NCI-H524 treated with DMSO at 0.1 percent for 48 hours (cell line): ENCODE data around the gene LIN7C.
"Not testable (repeated sequence)": the region's sequence is repeated elsewhere in the genome, so short reads cannot be mapped to it uniquely, and the experiment has no call there.

ENCODE experiments used
- DNase-seq: peaks from one replicate; lab custom pipeline; 2025; lab: John Stamatoyannopoulos, UW

The LIN7C gene

GRCh38 chr11:27470166-27470565 is 36.4 kb downstream of the LIN7C start:
- no peak for DNase-seq

- no peak for DNase-seq
Measured at GRCh38 chr11:27468995-27469695, 37.4 kb downstream of the LIN7C start.

GRCh38 chr11:27468209-27468994 is 38.2 kb downstream of the LIN7C start:
- no peak for DNase-seq

- no peak for DNase-seq
Measured at GRCh38 chr11:27467181-27467913, 39.2 kb downstream of the LIN7C start.

- DNase-seq = no peak
Measured at GRCh38 chr11:27466363-27466762, 40.2 kb downstream of the LIN7C start.

GRCh38 chr11:27465629-27466028 is 40.9 kb downstream of the LIN7C start:
- no peak for DNase-seq

GRCh38 chr11:27464909-27465308 is 41.7 kb downstream of the LIN7C start:
- no peak for DNase-seq

GRCh38 chr11:27464289-27464696 is 42.3 kb downstream of the LIN7C start:
- no peak for DNase-seq

GRCh38 chr11:27462543-27462942 is 44.0 kb downstream of the LIN7C start:
- DNase-seq = no peak

GRCh38 chr11:27460158-27460978 is 46.2 kb downstream of the LIN7C start:
- no peak for DNase-seq

GRCh38 chr11:27459191-27459590 is 47.4 kb downstream of the LIN7C start:
- DNase-seq = no peak

GRCh38 chr11:27458182-27458581 is 48.4 kb downstream of the LIN7C start:
- DNase-seq = no peak

- no peak for DNase-seq
Measured at GRCh38 chr11:27456795-27457329, 49.7 kb downstream of the LIN7C start.

GRCh38 chr11:27456140-27456794 is 50.3 kb downstream of the LIN7C start:
- DNase-seq = no peak

- no peak for DNase-seq
Measured at GRCh38 chr11:27455667-27456066, 50.9 kb downstream of the LIN7C start.

- no peak for DNase-seq
Measured at GRCh38 chr11:27453701-27454100, 52.9 kb downstream of the LIN7C start.

- no peak for DNase-seq
Measured at GRCh38 chr11:27452147-27452546, 54.4 kb downstream of the LIN7C start.

- no peak for DNase-seq
Measured at GRCh38 chr11:27451244-27451965, 55.2 kb downstream of the LIN7C start.

GRCh38 chr11:27448184-27448540 is 58.4 kb downstream of the LIN7C start:
- DNase-seq = not testable (repeated sequence)
